Gastrocnemius medialis (tissue), 4 donors: ENCODE measurements around the gene TMSB10. TPM values are rescaled to one million over a fixed set of nuclear protein-coding genes. Genes with fewer than 3 reads are reported as not detected.
"Not testable (repeated sequence)": the region's sequence is repeated elsewhere in the genome, so short reads cannot be mapped to it uniquely, and the experiment has no call there.

Source experiments
- ATAC-seq, 2 donors: fragments of 150-250 bp; one replicate each; pipeline ENCODE4 v1.9.1; 2016
- DNase-seq, 2 donors: peaks; one replicate each; pipeline ENCODE4 v3.0.0-alpha.2; 2019
- H3K27ac ChIP-seq, 4 donors: fragments of 200-600 bp; sonication (generic); 1 replicate in 1 of 4; 2 replicates in 3 of 4; pipeline ENCODE4 v1.5.1; 2016 to 2018; ENCODE audit warnings: mild to moderate bottlenecking in 2 of 4, moderate library complexity in 1 of 4
- H3K27me3 ChIP-seq, 3 donors: fragments of 200-600 bp; sonication (generic) in 2 of 3; 1 replicate in 1 of 3; 2 replicates in 2 of 3; pipeline versions ENCODE4 v1.5.1 to v1.6.0; 2016 to 2019; ENCODE audit warnings: mild to moderate bottlenecking in 1 of 3, moderate library complexity in 1 of 3
- H3K36me3 ChIP-seq, 2 donors: fragments of 200-600 bp; sonication (generic) in 1 of 2; one replicate each; pipeline ENCODE4 v1.5.1; 2017 to 2018
- H3K4me1 ChIP-seq, 2 donors: fragments of 200-600 bp; sonication (generic) in 1 of 2; one replicate each; pipeline ENCODE4 v1.5.1; 2016 to 2017; ENCODE audit warnings: mild to moderate bottlenecking in 2 of 2
- H3K4me3 ChIP-seq, 4 donors: fragments of 200-600 bp; sonication (generic) in 3 of 4; 1 replicate in 1 of 4; 2 replicates in 3 of 4; pipeline ENCODE4 v1.5.1; 2016 to 2019; ENCODE audit warnings: mild to moderate bottlenecking in 2 of 4
- H3K9me3 ChIP-seq, 3 donors: fragments of 200-600 bp; sonication (generic) in 2 of 3; 1 replicate in 1 of 3; 2 replicates in 2 of 3; pipeline ENCODE4 v1.5.1; 2016 to 2019
- CTCF ChIP-seq, 5 experiments: fragments of 450-650 bp in 3 of 5; fragments of 200-600 bp in 2 of 5; sonication (generic) in 2 of 5; IDR thresholded peaks in 4 of 5; conservative IDR thresholded peaks in 1 of 5; 1 replicate in 4 of 5; 2 replicates in 1 of 5; pipeline ENCODE4 v1.5.1; 2016 to 2019; ENCODE audit warnings: antibody characterized with exemption in 5 of 5, mild to moderate bottlenecking in 3 of 5, moderate library complexity in 3 of 5
- POLR2A ChIP-seq, 2 donors: fragments of 450-650 bp; IDR thresholded peaks; one replicate each; pipeline ENCODE4 v1.6.1; 2017; ENCODE audit warnings: antibody characterized with exemption in 2 of 2, mild to moderate bottlenecking in 2 of 2, moderate library complexity in 2 of 2
- in situ Hi-C, 4 donors: fragments of 200-750 bp; cut with MboI; loops; one replicate each; pipeline versions ENCODE4 v1.15.0 to v1.8.0; 2017; ENCODE audit warnings: low sequenced_read_pairs in 4 of 4
- intact Hi-C: fragments of 100-400 bp; cut with DNase I; formaldehyde crosslinking; loops from one replicate; pipeline ENCODE4 v1.15.1; 2023; ENCODE audit warnings: low total_unique reads
- total RNA-seq, 4 donors: library from RNA; depleted of rRNA; stranded (reverse); fragments of >200 nt; gene quantifications; one replicate each; pipeline versions ENCODE4 v1.1.0 to v1.2.3, GENCODE V29; 2016

The TMSB10 gene
- total RNA-seq, 4 donors from 2014 or later: 329 to 954 (median 486) TPM

GRCh38 chr2:84866122-84866521 lies 39.3 kb upstream of the TMSB10 start:
- Histone ChIP-seq H3K4me3 (no peak overlapping the region), H3K4me1 (no peaks in the 10 kb centered on the region), H3K27me3 (no peaks in the 10 kb centered on the region), H3K9me3 (no peaks in the 10 kb centered on the region), H3K36me3 (no peaks in the 10 kb centered on the region), H3K27ac (no peak overlapping the region)
- intact Hi-C loops: no loop called here
- TF ChIP-seq CTCF (IDR thresholded peaks at IDR 0.05 in 4 of 5, conservative IDR thresholded peaks at IDR 0.05 in 1 of 5) (no peak), POLR2A (IDR thresholded peaks at IDR 0.05) (no peak)
- in situ Hi-C loops: no loop called here
- DNase-seq (no peak), ATAC-seq (no peak)

GRCh38 chr2:84868327-84868726 lies 37.1 kb upstream of the TMSB10 start:
- H3K9me3 ChIP-seq, H3K27ac ChIP-seq, intact Hi-C loops, ATAC-seq, H3K4me1 ChIP-seq, H3K27me3 ChIP-seq, DNase-seq, H3K36me3 ChIP-seq, H3K4me3 ChIP-seq, in situ Hi-C loops: not testable (repeated sequence)

- H3K27me3 ChIP-seq: no peaks in the 10 kb centered on the region
- H3K27ac ChIP-seq: no peak overlapping the region
- in situ Hi-C loops: loop anchor here in 1 of 4 donors (5.0 kb wide), 1 partner anchor 373 kb away; no protein-coding TSS in a partner anchor
- ATAC-seq (no peak), DNase-seq (no peak)
- TF ChIP-seq POLR2A (IDR thresholded peaks at IDR 0.05) (no peak), CTCF (IDR thresholded peaks at IDR 0.05 in 4 of 5, conservative IDR thresholded peaks at IDR 0.05 in 1 of 5) (no peak)
- H3K4me3 ChIP-seq: no peak overlapping the region
- intact Hi-C loops: no loop called here
- H3K9me3 ChIP-seq: no peaks in the 10 kb centered on the region
- no peaks in the 10 kb centered on the region for H3K4me1 ChIP-seq
- H3K36me3 ChIP-seq: no peaks in the 10 kb centered on the region
These were observed 35.1 kb upstream of the TMSB10 start for GRCh38 chr2:84870306-84870705.

GRCh38 chr2:84872691-84873090 lies 32.8 kb upstream of the TMSB10 start:
- H3K9me3 ChIP-seq, ATAC-seq, H3K36me3 ChIP-seq, H3K27me3 ChIP-seq, intact Hi-C loops, H3K27ac ChIP-seq, H3K4me3 ChIP-seq, DNase-seq, H3K4me1 ChIP-seq: not testable (repeated sequence)
- in situ Hi-C loops: loop anchor here in 1 of 4 donors (5.0 kb wide), 1 partner anchor 375 kb away; no protein-coding TSS in a partner anchor

GRCh38 chr2:84873350-84873749 lies 32.1 kb upstream of the TMSB10 start:
- Histone ChIP-seq H3K9me3 (no peaks in the 10 kb centered on the region), H3K27ac (no peak overlapping the region), H3K27me3 (no peaks in the 10 kb centered on the region), H3K4me1 (no peaks in the 10 kb centered on the region), H3K36me3 (no peaks in the 10 kb centered on the region), H3K4me3 (no peak overlapping the region)
- ATAC-seq (no peak), DNase-seq (no peak)
- intact Hi-C loops (no loop called here), in situ Hi-C loops (loop anchor here in 1 of 4 donors (5.0 kb wide), 1 partner anchor 376 kb away; no protein-coding TSS in a partner anchor)
- TF ChIP-seq POLR2A (IDR thresholded peaks at IDR 0.05) (no peak), CTCF (IDR thresholded peaks at IDR 0.05 in 4 of 5, conservative IDR thresholded peaks at IDR 0.05 in 1 of 5) (no peak)
